Neural cell (in vitro differentiated cells): ENCODE measurements around the gene FECH. TPM values are rescaled to one million over a fixed set of nuclear protein-coding genes. Genes with fewer than 3 reads are reported as not detected.

ENCODE experiments used
- H2AFZ ChIP-seq: fragments of 200-600, 300-800 bp; sonication (generic), shearing (Covaris generic); 2 replicates; pipeline ENCODE4 v1.6.0; 2014; ENCODE audit warnings: low read depth, mild to moderate bottlenecking, antibody characterized with exemption, low read length, moderate library complexity
- H3F3A ChIP-seq: fragments of 200-600 bp; shearing (Covaris generic); 2 replicates; pipeline ENCODE4 v1.6.1; 2016; ENCODE audit warnings: mild to moderate bottlenecking, moderate library complexity, mixed read lengths, antibody characterized with exemption, low read length; ENCODE audit not compliant: insufficient read depth, poor library complexity, severe bottlenecking
- H3K27ac ChIP-seq: fragments of 200-600, 300-800 bp; sonication (generic), shearing (Covaris generic); 2 replicates; pipeline ENCODE4 v1.5.1; 2014; ENCODE audit warnings: mild to moderate bottlenecking, low read length, moderate library complexity
- H3K27me3 ChIP-seq: fragments of 300-800, 200-600 bp; sonication (generic), shearing (Covaris generic); 2 replicates; pipeline ENCODE4 v1.6.0; 2014; ENCODE audit warnings: mild to moderate bottlenecking, low read depth, low read length, moderate library complexity; ENCODE audit not compliant: insufficient read depth
- H3K36me3 ChIP-seq: fragments of 300-800, 200-600 bp; sonication (generic), shearing (Covaris generic); 2 replicates; pipeline ENCODE4 v1.5.1; 2014; ENCODE audit warnings: mild to moderate bottlenecking, antibody characterized with exemption, low read length, moderate library complexity; ENCODE audit not compliant: insufficient read depth
- H3K4me2 ChIP-seq: fragments of 300-800, 200-600 bp; sonication (generic), shearing (Covaris generic); 2 replicates; pipeline ENCODE4 v1.6.0; 2014; ENCODE audit warnings: mild to moderate bottlenecking, low read length
- H3K4me3 ChIP-seq: fragments of 300-800, 200-600 bp; sonication (generic), shearing (Covaris generic); 2 replicates; pipeline ENCODE4 v1.5.1; 2014; ENCODE audit warnings: mild to moderate bottlenecking, low read length, moderate library complexity
- H3K79me2 ChIP-seq: fragments of 200-600 bp; shearing (Covaris generic); replicated peaks from 2 replicates; pipeline ENCODE4 v1.6.0; 2014; ENCODE audit warnings: mild to moderate bottlenecking, low read length, moderate library complexity; ENCODE audit not compliant: insufficient read depth
- H3K9ac ChIP-seq: fragments of 300-800, 200-600 bp; sonication (generic), shearing (Covaris generic); 2 replicates; pipeline ENCODE4 v1.6.1; 2016; ENCODE audit warnings: mild to moderate bottlenecking, low read length, mixed read lengths
- H3K9me2 ChIP-seq: fragments of 200-600 bp; shearing (Covaris generic); 2 replicates; pipeline ENCODE4 v1.6.1; 2016; ENCODE audit warnings: mild to moderate bottlenecking, low read length, mixed read lengths; ENCODE audit not compliant: insufficient read depth
- H3K9me3 ChIP-seq: fragments of 200-600, 300-800 bp; sonication (generic), shearing (Covaris generic); 2 replicates; pipeline ENCODE4 v1.6.1; 2016; ENCODE audit warnings: mild to moderate bottlenecking, mixed run types, low read length, moderate library complexity, mixed read lengths
- H4K20me1 ChIP-seq: fragments of 200-600 bp; shearing (Covaris generic); 2 replicates; pipeline ENCODE4 v1.6.1; 2016; ENCODE audit warnings: mild to moderate bottlenecking, mixed run types; ENCODE audit not compliant: insufficient read depth
- EP300 ChIP-seq: fragments of 450-650 bp; conservative IDR thresholded peaks from 2 replicates; pipeline ENCODE4 v1.6.1; 2014; ENCODE audit warnings: antibody characterized with exemption, mild to moderate bottlenecking, moderate library complexity; ENCODE audit not compliant: poor library complexity, severe bottlenecking
- EZH2 ChIP-seq: fragments of 200-600, 300-800 bp; shearing (Covaris generic), sonication (generic); IDR thresholded peaks from 2 replicates; pipeline ENCODE4 v1.6.1; 2014; ENCODE audit warnings: antibody characterized with exemption, low read length, borderline replicate concordance, mild to moderate bottlenecking; ENCODE audit not compliant: insufficient read depth, poor library complexity, severe bottlenecking
- MXI1 ChIP-seq: fragments of 450-650 bp; conservative IDR thresholded peaks from 2 replicates; pipeline ENCODE4 v1.6.1; 2014; ENCODE audit warnings: antibody characterized with exemption, mild to moderate bottlenecking; ENCODE audit not compliant: poor library complexity, severe bottlenecking
- POLR2AphosphoS5 ChIP-seq: IDR thresholded peaks from 2 replicates; pipeline ENCODE4 v1.6.1; 2012
- RAD21 ChIP-seq: fragments of 450-650 bp; conservative IDR thresholded peaks from 2 replicates; pipeline ENCODE4 v1.6.1; 2014; ENCODE audit warnings: antibody characterized with exemption, mild to moderate bottlenecking, moderate library complexity
- SMC3 ChIP-seq: fragments of 450-650 bp; conservative IDR thresholded peaks from 2 replicates; pipeline ENCODE4 v1.6.1; 2014; ENCODE audit warnings: antibody characterized with exemption, mild to moderate bottlenecking, moderate library complexity; ENCODE audit not compliant: poor library complexity
- TAF1 ChIP-seq: IDR thresholded peaks from 2 replicates; pipeline ENCODE4 v1.6.1; 2012; ENCODE audit warnings: low read depth
- polyA plus RNA-seq: library from polyadenylated mRNA; depleted of rRNA; stranded (reverse); fragments of >200 nt; gene quantifications from 2 replicates; pipeline ENCODE4 v1.2.3, GENCODE V29; 2014
- TF ChIP-seq, protein P1 (sequence below): IDR thresholded peaks from 2 replicates; pipeline ENCODE4 v1.6.1; 2012; ENCODE audit warnings: borderline replicate concordance
- TF ChIP-seq, protein P2 (sequence below): fragments of 450-650 bp; IDR thresholded peaks from 2 replicates; pipeline ENCODE4 v1.5.1; 2014; ENCODE audit warnings: antibody characterized with exemption, mild to moderate bottlenecking, moderate library complexity; ENCODE audit not compliant: poor library complexity, severe bottlenecking

The FECH gene
- polyA plus RNA-seq, 1 donor from 2014 or later = 17.1 TPM

DNA sequence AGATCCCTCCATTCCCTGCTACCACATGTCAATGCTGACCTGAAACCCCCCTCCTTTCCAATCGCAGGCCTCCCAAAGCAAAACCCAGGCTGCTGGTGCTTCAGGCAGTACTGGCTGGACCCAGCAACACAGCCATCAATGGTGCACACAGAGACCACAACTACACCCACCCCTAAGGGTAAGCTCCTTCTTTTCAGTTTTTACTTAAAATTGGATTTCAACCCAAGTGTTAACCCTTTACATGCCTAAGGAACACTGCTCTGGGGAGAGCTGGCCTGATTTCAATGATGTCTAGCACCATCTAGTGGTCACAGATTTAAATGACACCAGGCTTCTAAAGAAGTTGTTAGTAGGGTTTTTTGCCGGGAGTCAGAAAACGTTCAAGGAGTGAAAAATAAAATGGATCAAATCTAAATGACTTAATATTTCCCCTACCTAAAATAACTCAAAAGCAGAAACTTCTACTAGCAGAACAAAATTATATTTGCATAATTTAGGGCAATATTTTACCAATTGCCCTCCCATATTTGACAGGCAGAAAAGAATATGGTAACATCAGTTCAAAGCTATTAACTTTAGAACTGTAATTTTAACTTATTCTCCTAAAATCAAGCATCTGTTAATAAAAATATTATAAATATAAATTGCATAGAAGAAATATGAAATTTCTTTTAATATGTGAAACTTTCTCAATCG is 24.6 kb downstream of the FECH start:
- TF ChIP-seq EP300 (no peak), SMC3 (peak; percentile 96), RAD21 (peak; percentile 94), TAF1 (no peak), EZH2 (no peak)
- TF ChIP-seq, protein P1, sequence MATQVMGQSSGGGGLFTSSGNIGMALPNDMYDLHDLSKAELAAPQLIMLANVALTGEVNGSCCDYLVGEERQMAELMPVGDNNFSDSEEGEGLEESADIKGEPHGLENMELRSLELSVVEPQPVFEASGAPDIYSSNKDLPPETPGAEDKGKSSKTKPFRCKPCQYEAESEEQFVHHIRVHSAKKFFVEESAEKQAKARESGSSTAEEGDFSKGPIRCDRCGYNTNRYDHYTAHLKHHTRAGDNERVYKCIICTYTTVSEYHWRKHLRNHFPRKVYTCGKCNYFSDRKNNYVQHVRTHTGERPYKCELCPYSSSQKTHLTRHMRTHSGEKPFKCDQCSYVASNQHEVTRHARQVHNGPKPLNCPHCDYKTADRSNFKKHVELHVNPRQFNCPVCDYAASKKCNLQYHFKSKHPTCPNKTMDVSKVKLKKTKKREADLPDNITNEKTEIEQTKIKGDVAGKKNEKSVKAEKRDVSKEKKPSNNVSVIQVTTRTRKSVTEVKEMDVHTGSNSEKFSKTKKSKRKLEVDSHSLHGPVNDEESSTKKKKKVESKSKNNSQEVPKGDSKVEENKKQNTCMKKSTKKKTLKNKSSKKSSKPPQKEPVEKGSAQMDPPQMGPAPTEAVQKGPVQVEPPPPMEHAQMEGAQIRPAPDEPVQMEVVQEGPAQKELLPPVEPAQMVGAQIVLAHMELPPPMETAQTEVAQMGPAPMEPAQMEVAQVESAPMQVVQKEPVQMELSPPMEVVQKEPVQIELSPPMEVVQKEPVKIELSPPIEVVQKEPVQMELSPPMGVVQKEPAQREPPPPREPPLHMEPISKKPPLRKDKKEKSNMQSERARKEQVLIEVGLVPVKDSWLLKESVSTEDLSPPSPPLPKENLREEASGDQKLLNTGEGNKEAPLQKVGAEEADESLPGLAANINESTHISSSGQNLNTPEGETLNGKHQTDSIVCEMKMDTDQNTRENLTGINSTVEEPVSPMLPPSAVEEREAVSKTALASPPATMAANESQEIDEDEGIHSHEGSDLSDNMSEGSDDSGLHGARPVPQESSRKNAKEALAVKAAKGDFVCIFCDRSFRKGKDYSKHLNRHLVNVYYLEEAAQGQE = no peak
- TF ChIP-seq, protein P2, sequence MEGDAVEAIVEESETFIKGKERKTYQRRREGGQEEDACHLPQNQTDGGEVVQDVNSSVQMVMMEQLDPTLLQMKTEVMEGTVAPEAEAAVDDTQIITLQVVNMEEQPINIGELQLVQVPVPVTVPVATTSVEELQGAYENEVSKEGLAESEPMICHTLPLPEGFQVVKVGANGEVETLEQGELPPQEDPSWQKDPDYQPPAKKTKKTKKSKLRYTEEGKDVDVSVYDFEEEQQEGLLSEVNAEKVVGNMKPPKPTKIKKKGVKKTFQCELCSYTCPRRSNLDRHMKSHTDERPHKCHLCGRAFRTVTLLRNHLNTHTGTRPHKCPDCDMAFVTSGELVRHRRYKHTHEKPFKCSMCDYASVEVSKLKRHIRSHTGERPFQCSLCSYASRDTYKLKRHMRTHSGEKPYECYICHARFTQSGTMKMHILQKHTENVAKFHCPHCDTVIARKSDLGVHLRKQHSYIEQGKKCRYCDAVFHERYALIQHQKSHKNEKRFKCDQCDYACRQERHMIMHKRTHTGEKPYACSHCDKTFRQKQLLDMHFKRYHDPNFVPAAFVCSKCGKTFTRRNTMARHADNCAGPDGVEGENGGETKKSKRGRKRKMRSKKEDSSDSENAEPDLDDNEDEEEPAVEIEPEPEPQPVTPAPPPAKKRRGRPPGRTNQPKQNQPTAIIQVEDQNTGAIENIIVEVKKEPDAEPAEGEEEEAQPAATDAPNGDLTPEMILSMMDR = peak; percentile 93
- no peak overlapping the region for H2AFZ ChIP-seq
- H3F3A ChIP-seq = no peaks in the 10 kb centered on the region
- no peak overlapping the region for H3K9ac ChIP-seq
- H3K27ac ChIP-seq = no peak overlapping the region
- H3K36me3 ChIP-seq = peaks cover 4% of the 10 kb centered on the region
- H3K4me2 ChIP-seq = no peak overlapping the region
- no peaks in the 10 kb centered on the region for H3K9me3 ChIP-seq
- H4K20me1 ChIP-seq = no peaks in the 10 kb centered on the region
- no peaks in the 10 kb centered on the region for H3K27me3 ChIP-seq
- H3K79me2 ChIP-seq = no peaks in the 10 kb centered on the region
- no peak overlapping the region for H3K4me3 ChIP-seq
- no peaks in the 10 kb centered on the region for H3K9me2 ChIP-seq

DNA sequence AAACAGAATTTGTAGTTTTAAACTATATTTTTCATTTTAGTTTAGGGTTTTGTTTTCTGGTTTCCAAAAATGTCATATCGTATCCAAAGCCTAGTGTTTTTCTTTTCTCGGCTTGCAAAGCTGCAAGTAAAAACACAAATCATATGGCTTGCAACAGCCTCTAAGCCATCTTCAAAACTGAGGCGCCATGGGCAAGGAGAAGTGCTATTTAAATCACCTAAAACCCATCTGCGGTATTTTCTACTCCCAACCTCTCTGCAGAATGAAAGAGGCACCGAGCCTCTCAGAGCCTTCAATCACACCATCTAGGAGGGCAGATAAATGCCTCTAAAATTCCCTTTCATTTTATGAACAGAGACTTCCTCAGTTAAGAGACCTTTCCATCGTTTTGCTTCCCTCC is 25.2 kb downstream of the FECH start:
- no peak overlapping the region for H3K27ac ChIP-seq
- no peaks in the 10 kb centered on the region for H4K20me1 ChIP-seq
- no peak overlapping the region for H3K4me2 ChIP-seq
- no peak overlapping the region for H2AFZ ChIP-seq
- H3K36me3 ChIP-seq = peaks cover 4% of the 10 kb centered on the region
- TF ChIP-seq MXI1 = no peak
- TF ChIP-seq, protein P2 = no peak
- no peak for TF ChIP-seq POLR2AphosphoS5
- TF ChIP-seq, protein P1 = no peak
- no peak for TF ChIP-seq EZH2
- no peak for TF ChIP-seq EP300
- no peak for TF ChIP-seq TAF1
- TF ChIP-seq SMC3 = no peak
- TF ChIP-seq RAD21 = no peak
- no peaks in the 10 kb centered on the region for H3K27me3 ChIP-seq
- no peaks in the 10 kb centered on the region for H3F3A ChIP-seq
- H3K4me3 ChIP-seq = no peak overlapping the region
- H3K79me2 ChIP-seq = no peaks in the 10 kb centered on the region
- no peaks in the 10 kb centered on the region for H3K9me3 ChIP-seq
- H3K9ac ChIP-seq = no peak overlapping the region
- no peaks in the 10 kb centered on the region for H3K9me2 ChIP-seq
